Measurements from ENCODE around the gene ABRAXAS1.

Gene ABRAXAS1

GRCh38 chr4:83484500-83485461 is at the start of gene ABRAXAS1 (continued):
- no peak for TF ChIP-seq ZNF645 (tag by site-specific recombination; IDR thresholded peaks at IDR 0.05)
- no peak for TF ChIP-seq ZNF555 (tag by site-specific recombination; conservative IDR thresholded peaks at IDR 0.05)
- no peak for TF ChIP-seq ZNF354C (tag by site-specific recombination; IDR thresholded peaks at IDR 0.05; ENCODE audit: borderline replicate concordance, low read depth)
- no peak for TF ChIP-seq ZNF707 (tag by site-specific recombination; IDR thresholded peaks at IDR 0.05)
- no peak for TF ChIP-seq ZNF140 (tag by site-specific recombination; IDR thresholded peaks at IDR 0.05)
- TF ChIP-seq ZNF473 (tag by site-specific recombination; IDR thresholded peaks at IDR 0.05): no peak
- peak; percentile 95 for TF ChIP-seq ZNF335 (tag by site-specific recombination; conservative IDR thresholded peaks at IDR 0.05)
- 0 out of 2 replicates have a peak, but pooled peaks have one; percentile 50 for TF ChIP-seq ZSCAN5A (tag by site-specific recombination; IDR thresholded peaks at IDR 0.05)
- peak; percentile 51 for TF ChIP-seq ZEB2 (tag by site-specific recombination; IDR thresholded peaks at IDR 0.05)
- no peak for TF ChIP-seq ZNF664 (tag by site-specific recombination; IDR thresholded peaks at IDR 0.05)
- TF ChIP-seq ZNF596 (tag by site-specific recombination; IDR thresholded peaks at IDR 0.05): 0 out of 2 replicates have a peak, but pooled peaks have one; percentile 30
- peak; percentile 47; the same call in 1 of the 2 replicates for TF ChIP-seq ZNF660 (tag by site-specific recombination; IDR thresholded peaks at IDR 0.05)
- TF ChIP-seq GFI1B (tag by site-specific recombination; IDR thresholded peaks at IDR 0.05): no peak
- TF ChIP-seq ZNF26 (tag by site-specific recombination; IDR thresholded peaks at IDR 0.05): no peak
- TF ChIP-seq ZNF777 (tag by site-specific recombination; IDR thresholded peaks at IDR 0.05; ENCODE audit: borderline replicate concordance): peak; percentile 93
- TF ChIP-seq ZNF239 (tag by site-specific recombination; IDR thresholded peaks at IDR 0.05): no peak
- peak; percentile 35; the same call in 1 of the 2 replicates for TF ChIP-seq CTCF (tag by site-specific recombination; IDR thresholded peaks at IDR 0.05)
- no peak for TF ChIP-seq ZBTB21 (tag by site-specific recombination; IDR thresholded peaks at IDR 0.05)
- TF ChIP-seq ZBTB11 (tag by site-specific recombination; conservative IDR thresholded peaks at IDR 0.05; ENCODE audit: low read depth): peak; percentile 97
- TF ChIP-seq ZBTB49 (tag by site-specific recombination; IDR thresholded peaks at IDR 0.05; ENCODE audit: low read depth): no peak
- TF ChIP-seq ZSCAN30 (tag by site-specific recombination; IDR thresholded peaks at IDR 0.05): peak; percentile 62; the same call in 1 of the 2 replicates
- no peak for TF ChIP-seq ZNF248 (tag by site-specific recombination; IDR thresholded peaks at IDR 0.05)
- no peak for TF ChIP-seq ZNF121 (tag by site-specific recombination; IDR thresholded peaks at IDR 0.05)
- peak; percentile 63; the same call in 1 of the 2 replicates for TF ChIP-seq ZBTB20 (tag by site-specific recombination; IDR thresholded peaks at IDR 0.05)
- 0 out of 2 replicates have a peak, but pooled peaks have one; percentile 37 for TF ChIP-seq ZNF423 (tag by site-specific recombination; IDR thresholded peaks at IDR 0.05)
